ENCODE data around the gene TANK. TPM values are rescaled to one million over a fixed set of nuclear protein-coding genes. Genes with fewer than 3 reads are reported as not detected.
"Not testable (repeated sequence)": the region's sequence is repeated elsewhere in the genome, so short reads cannot be mapped to it uniquely, and the experiment has no call there.

TANK gene
- total RNA-seq, 1 experiment from 2014 or later, result 295 TPM

DNA sequence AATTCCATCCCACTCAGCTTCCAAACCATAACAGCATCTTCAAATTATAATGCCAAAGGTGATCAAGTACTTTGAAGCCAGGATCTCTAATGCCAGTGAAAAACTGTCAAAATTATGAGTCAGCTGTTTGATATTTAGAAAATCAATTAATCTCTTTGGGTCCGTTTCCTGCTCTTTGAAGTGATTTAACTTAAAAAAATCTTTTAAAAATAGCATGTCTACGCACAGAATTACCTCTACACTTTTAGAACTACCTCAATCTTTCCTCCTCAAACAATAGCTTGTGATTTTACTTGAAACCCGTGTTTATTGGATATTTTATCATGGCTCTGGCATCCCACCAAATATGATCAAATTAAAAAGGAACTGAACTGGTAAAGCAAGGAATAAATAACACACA is 31.3 kb upstream of the TANK start:
- no peaks in the 10 kb centered on the region for H3K36me3 ChIP-seq (ENCODE audit: insufficient read depth, low read length)
- peak overlapping the region; percentile 30; the same call in 1 of the 2 replicates for H2AFZ ChIP-seq (ENCODE audit: low read length)
- no peak overlapping the region for H3K4me3 ChIP-seq (ENCODE audit: low read length)
- no peaks in the 10 kb centered on the region for H3K79me2 ChIP-seq (ENCODE audit: low read length)
- H4K20me1 ChIP-seq (ENCODE audit: insufficient read depth, low read depth, low read length), result no peaks in the 10 kb centered on the region
- peaks cover 51% of the 10 kb centered on the region for H3K4me1 ChIP-seq (ENCODE audit: low read length)
- H3K9ac ChIP-seq (ENCODE audit: low read length), result no peak overlapping the region
- H3K9me2 ChIP-seq (replicated peaks; ENCODE audit: insufficient read depth, low read length), result no peaks in the 10 kb centered on the region
- H3K27ac ChIP-seq (ENCODE audit: low read length), result no peak overlapping the region
- H3K9me3 ChIP-seq (ENCODE audit: low read length), result no peaks in the 10 kb centered on the region
- peak overlapping the region; percentile 21 for H3K4me2 ChIP-seq (ENCODE audit: low read depth, low read length, poor library complexity, severe bottlenecking)
- H3K27me3 ChIP-seq (ENCODE audit: low read length), result no peaks in the 10 kb centered on the region
- DNase-seq, result no peak

DNA sequence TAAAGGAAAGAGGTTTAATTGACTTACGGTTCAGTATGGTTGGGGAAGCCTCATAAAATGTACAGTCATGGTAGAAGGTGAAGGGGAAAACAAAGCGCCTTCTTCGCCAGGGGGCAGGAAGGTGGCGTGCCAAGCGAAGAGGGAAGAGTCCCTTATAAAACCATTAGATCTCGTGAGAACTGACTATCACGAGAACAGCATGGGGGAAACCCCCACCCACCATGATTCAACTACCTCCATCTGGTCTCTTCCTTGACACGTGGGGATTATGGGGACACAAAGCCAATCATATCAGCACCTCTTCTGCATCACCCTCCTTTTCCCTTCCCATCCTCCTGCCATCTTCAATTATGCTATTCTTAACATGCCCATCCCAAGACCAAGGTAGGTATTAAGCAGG is 29.9 kb upstream of the TANK start:
- Histone ChIP-seq H3K27ac (ENCODE audit: low read length) (no peak overlapping the region), H4K20me1 (ENCODE audit: insufficient read depth, low read depth, low read length) (no peaks in the 10 kb centered on the region), H3K9me3 (ENCODE audit: low read length) (no peaks in the 10 kb centered on the region), H2AFZ (ENCODE audit: low read length) (no peak overlapping the region), H3K27me3 (ENCODE audit: low read length) (no peaks in the 10 kb centered on the region), H3K9me2 (replicated peaks; ENCODE audit: insufficient read depth, low read length) (no peaks in the 10 kb centered on the region), H3K36me3 (ENCODE audit: insufficient read depth, low read length) (no peaks in the 10 kb centered on the region), H3K79me2 (ENCODE audit: low read length) (peaks cover 13% of the 10 kb centered on the region), H3K4me3 (ENCODE audit: low read length) (no peak overlapping the region), H3K4me2 (ENCODE audit: low read depth, low read length, poor library complexity, severe bottlenecking) (no peak overlapping the region), H3K4me1 (ENCODE audit: low read length) (peaks cover 51% of the 10 kb centered on the region), H3K9ac (ENCODE audit: low read length) (no peak overlapping the region)
- no peak for DNase-seq

DNA sequence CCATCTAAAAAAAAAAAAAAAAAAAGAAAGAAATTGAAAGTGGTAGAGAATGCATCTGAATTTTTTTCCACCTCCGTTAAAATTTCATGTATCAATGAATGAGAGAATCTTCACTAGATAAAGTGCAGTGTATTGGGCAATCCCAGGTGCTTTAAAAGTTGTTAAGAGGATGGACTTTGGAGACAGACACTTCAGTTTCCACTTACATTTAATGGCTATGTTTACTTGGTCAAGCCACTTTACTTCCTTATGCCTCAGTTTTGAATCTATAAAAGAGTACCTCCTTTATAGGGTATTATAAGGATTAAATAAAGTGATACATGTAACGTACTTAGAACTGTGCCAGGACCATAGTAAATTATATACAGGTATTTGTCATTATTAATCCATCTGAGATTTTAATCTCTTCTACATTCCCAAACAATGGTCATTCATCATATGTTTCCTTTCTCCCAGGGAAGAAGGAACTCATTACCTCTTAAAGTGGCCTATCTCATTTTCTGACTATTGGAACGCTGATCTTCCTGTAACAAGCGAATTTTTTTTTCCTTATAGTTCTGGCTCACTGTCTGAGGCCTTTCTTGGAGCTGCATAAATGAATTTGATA is 29.1 kb upstream of the TANK start:
- Histone ChIP-seq H3K27ac (ENCODE audit: low read length) (no peak overlapping the region), H4K20me1 (ENCODE audit: insufficient read depth, low read depth, low read length) (no peaks in the 10 kb centered on the region), H3K4me2 (ENCODE audit: low read depth, low read length, poor library complexity, severe bottlenecking) (no peak overlapping the region), H3K9me2 (replicated peaks; ENCODE audit: insufficient read depth, low read length) (no peaks in the 10 kb centered on the region), H2AFZ (ENCODE audit: low read length) (no peak overlapping the region), H3K4me3 (ENCODE audit: low read length) (no peak overlapping the region), H3K4me1 (ENCODE audit: low read length) (peaks cover 51% of the 10 kb centered on the region), H3K9me3 (ENCODE audit: low read length) (no peaks in the 10 kb centered on the region), H3K27me3 (ENCODE audit: low read length) (no peaks in the 10 kb centered on the region), H3K36me3 (ENCODE audit: insufficient read depth, low read length) (no peaks in the 10 kb centered on the region), H3K79me2 (ENCODE audit: low read length) (peaks cover 22% of the 10 kb centered on the region), H3K9ac (ENCODE audit: low read length) (no peak overlapping the region)
- DNase-seq, result no peak

DNA sequence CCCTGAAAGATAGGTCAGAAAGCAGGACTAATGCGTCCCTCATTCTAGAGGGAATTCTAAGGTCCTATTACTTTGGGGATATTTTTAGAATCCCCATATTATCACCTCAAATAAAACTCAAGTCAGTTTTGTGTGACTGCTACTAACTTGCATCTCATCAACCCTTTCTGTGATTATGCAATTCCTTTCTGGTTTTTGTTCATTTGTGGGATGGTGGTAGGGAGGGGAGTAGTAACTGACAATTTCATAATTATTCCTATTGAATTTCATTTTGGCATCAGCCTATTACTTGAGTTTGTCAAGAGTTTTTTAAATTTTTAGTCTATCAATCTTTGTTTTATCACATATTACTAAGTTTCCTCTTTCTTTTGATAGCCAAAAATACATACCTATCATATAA is 28.4 kb upstream of the TANK start:
- peaks cover 28% of the 10 kb centered on the region for H3K79me2 ChIP-seq (ENCODE audit: low read length)
- no peaks in the 10 kb centered on the region for H3K36me3 ChIP-seq (ENCODE audit: insufficient read depth, low read length)
- H3K27me3 ChIP-seq (ENCODE audit: low read length), result no peaks in the 10 kb centered on the region
- H3K27ac ChIP-seq (ENCODE audit: low read length), result no peak overlapping the region
- no peaks in the 10 kb centered on the region for H3K9me3 ChIP-seq (ENCODE audit: low read length)
- H2AFZ ChIP-seq (ENCODE audit: low read length), result no peak overlapping the region
- no peak overlapping the region for H3K4me2 ChIP-seq (ENCODE audit: low read depth, low read length, poor library complexity, severe bottlenecking)
- H4K20me1 ChIP-seq (ENCODE audit: insufficient read depth, low read depth, low read length), result no peaks in the 10 kb centered on the region
- no peak for DNase-seq
- peaks cover 49% of the 10 kb centered on the region for H3K4me1 ChIP-seq (ENCODE audit: low read length)
- no peak overlapping the region for H3K9ac ChIP-seq (ENCODE audit: low read length)
- no peak overlapping the region for H3K4me3 ChIP-seq (ENCODE audit: low read length)
- no peaks in the 10 kb centered on the region for H3K9me2 ChIP-seq (replicated peaks; ENCODE audit: insufficient read depth, low read length)

DNA sequence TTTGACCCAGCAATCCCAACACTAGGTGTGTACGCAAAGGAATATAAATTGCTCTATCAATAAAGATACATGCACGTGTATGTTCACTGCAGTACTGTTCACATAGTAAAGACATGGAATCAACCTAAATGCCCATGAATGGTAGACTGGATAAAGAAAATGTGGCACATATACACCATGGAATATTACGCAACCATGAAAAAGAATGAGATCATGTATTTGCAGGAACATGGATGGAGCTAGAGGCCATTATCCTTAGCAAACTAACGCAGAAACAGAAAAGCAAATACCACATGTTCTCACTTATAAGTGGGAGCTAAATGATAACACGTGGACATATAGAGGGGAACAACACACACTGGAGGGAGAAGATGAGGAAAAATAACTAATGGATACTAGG is 27.8 kb upstream of the TANK start:
- H4K20me1 ChIP-seq (ENCODE audit: insufficient read depth, low read depth, low read length); H3K4me2 ChIP-seq (ENCODE audit: low read depth, low read length, poor library complexity, severe bottlenecking); H3K9me3 ChIP-seq (ENCODE audit: low read length); H2AFZ ChIP-seq (ENCODE audit: low read length); H3K4me3 ChIP-seq (ENCODE audit: low read length); H3K27me3 ChIP-seq (ENCODE audit: low read length); H3K9me2 ChIP-seq (replicated peaks; ENCODE audit: insufficient read depth, low read length); H3K9ac ChIP-seq (ENCODE audit: low read length); H3K27ac ChIP-seq (ENCODE audit: low read length); H3K36me3 ChIP-seq (ENCODE audit: insufficient read depth, low read length); DNase-seq: not testable (repeated sequence)
- Histone ChIP-seq H3K79me2 (ENCODE audit: low read length) (peaks cover 34% of the 10 kb centered on the region), H3K4me1 (ENCODE audit: low read length) (peaks cover 46% of the 10 kb centered on the region)

DNA sequence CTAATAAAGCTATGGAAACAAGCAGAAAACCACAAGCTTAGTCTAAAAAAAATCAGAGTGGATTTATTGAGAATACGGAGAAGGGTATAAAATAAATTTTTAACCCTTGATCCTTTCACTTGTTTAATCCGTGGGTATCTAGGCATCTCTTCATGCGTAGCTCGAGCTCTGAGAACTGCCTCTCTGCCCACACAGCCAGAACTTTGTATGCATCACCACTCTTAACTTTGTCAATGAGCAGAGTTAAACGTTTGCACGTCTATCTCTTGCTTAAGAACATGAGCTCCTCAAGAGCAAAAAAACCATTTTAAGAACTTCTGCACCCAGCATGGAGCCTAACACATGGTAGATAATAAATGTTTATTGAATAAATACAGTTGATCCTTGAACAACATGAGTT is 26.9 kb upstream of the TANK start:
- Histone ChIP-seq H3K4me2 (ENCODE audit: low read depth, low read length, poor library complexity, severe bottlenecking) (no peak overlapping the region), H3K27me3 (ENCODE audit: low read length) (no peaks in the 10 kb centered on the region), H3K9me3 (ENCODE audit: low read length) (no peaks in the 10 kb centered on the region), H3K79me2 (ENCODE audit: low read length) (peaks cover 43% of the 10 kb centered on the region), H3K4me1 (ENCODE audit: low read length) (peaks cover 47% of the 10 kb centered on the region), H3K27ac (ENCODE audit: low read length) (peak overlapping the region; percentile 92), H3K4me3 (ENCODE audit: low read length) (no peak overlapping the region), H4K20me1 (ENCODE audit: insufficient read depth, low read depth, low read length) (no peaks in the 10 kb centered on the region), H3K36me3 (ENCODE audit: insufficient read depth, low read length) (0 out of 2 replicates have a peak, but pooled peaks cover 1% of the 10 kb centered on the region), H3K9ac (ENCODE audit: low read length) (no peak overlapping the region), H3K9me2 (replicated peaks; ENCODE audit: insufficient read depth, low read length) (no peaks in the 10 kb centered on the region), H2AFZ (ENCODE audit: low read length) (peak overlapping the region; percentile 88)
- DNase-seq, result no peak

DNA sequence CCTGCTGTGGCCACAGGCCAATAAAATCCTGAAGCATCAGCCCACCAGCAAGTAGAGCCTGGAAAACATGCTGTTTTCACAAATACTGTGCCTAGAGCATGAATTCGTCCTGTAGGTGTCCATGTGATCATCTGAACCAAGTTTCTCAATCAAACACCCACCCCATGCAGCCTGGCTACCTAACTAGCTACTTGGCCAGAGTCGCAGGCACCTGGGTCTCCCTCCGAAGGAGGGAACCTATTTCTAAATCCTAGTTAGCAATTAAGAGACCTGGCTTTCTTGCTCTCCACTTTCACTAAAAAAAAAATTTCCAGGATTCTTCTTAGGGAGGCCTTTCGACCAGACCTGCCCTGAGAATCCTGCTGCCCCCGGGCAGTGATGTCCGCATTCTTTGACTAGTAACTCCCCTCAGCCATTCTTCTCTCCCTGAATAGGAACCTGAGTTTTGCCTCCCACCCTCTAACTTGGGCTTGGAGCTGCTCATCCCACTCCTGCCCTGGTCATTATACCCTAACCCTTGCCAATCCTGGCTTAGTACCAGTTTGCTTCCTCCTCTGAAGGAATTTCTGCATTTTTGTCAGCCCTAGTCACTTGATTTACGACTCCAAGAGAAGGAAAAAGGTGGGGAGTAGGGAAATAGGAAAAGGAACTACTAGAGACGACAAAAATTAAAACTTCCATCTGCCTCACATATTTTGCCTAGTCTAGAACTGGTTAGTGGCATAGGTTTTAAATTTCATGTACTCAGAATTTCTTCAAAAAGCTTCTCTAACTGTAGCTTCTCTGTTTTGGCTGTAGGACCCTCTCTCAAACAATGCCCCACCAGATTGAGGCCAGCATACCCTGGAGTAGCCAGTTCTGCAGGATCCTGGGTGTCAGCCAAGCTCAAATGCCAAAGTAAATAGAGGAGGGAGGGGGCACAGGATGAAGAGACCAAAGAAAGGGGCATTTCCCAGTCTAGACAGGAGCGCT is 25.4 kb upstream of the TANK start:
- peak overlapping the region; percentile 92 for H3K27ac ChIP-seq (ENCODE audit: low read length)
- DNase-seq, result no peak
- peak overlapping the region; percentile 59 for H2AFZ ChIP-seq (ENCODE audit: low read length)
- H3K9me2 ChIP-seq (replicated peaks; ENCODE audit: insufficient read depth, low read length), result no peaks in the 10 kb centered on the region
- peak overlapping the region; percentile 86 for H3K4me2 ChIP-seq (ENCODE audit: low read depth, low read length, poor library complexity, severe bottlenecking)
- peak overlapping the region; percentile 71 for H3K4me3 ChIP-seq (ENCODE audit: low read length)
- no peaks in the 10 kb centered on the region for H3K27me3 ChIP-seq (ENCODE audit: low read length)
- peaks cover 50% of the 10 kb centered on the region for H3K4me1 ChIP-seq (ENCODE audit: low read length)
- no peaks in the 10 kb centered on the region for H4K20me1 ChIP-seq (ENCODE audit: insufficient read depth, low read depth, low read length)
- peaks cover 16% of the 10 kb centered on the region for H3K36me3 ChIP-seq (ENCODE audit: insufficient read depth, low read length)
- H3K9me3 ChIP-seq (ENCODE audit: low read length), result no peaks in the 10 kb centered on the region
- peak overlapping the region; percentile 71 for H3K9ac ChIP-seq (ENCODE audit: low read length)
- H3K79me2 ChIP-seq (ENCODE audit: low read length), result peaks cover 58% of the 10 kb centered on the region

DNA sequence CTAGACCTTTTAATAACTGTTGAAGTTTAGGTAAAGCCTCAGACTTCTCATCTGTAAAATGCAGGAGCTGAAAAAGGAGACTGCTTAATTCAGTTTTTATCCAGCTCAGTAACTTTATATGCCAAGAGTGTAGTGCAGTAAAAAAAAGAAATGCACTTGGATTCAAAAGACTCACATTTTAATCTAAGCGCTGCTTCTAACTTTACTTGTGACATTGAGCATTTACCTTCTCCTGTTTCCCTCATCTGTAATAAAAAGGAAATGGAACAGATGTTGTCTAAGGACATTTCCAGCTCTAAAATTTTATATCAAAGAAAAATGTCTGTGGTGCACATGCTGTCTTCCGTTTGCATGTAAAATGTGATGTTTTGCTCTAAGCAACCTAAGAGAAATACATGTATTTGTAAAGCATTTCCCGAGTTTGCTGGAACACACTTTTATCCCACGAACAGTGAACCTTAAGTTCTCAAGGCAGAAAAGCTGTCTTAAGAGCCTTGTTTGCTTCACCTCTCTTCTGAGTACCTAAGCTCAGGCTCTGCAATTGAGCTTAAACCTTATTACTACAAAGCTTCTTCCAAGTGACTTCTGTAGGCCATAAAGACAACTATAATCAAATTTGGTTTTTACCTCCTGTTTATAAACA is 24.2 kb upstream of the TANK start:
- H4K20me1 ChIP-seq (ENCODE audit: insufficient read depth, low read depth, low read length), result no peaks in the 10 kb centered on the region
- peak overlapping the region; percentile 71 for H3K9ac ChIP-seq (ENCODE audit: low read length)
- DNase-seq, result peak; percentile 69
- no peak overlapping the region for H2AFZ ChIP-seq (ENCODE audit: low read length)
- peaks cover 28% of the 10 kb centered on the region for H3K36me3 ChIP-seq (ENCODE audit: insufficient read depth, low read length)
- H3K4me3 ChIP-seq (ENCODE audit: low read length), result peak overlapping the region; percentile 71
- peaks cover 70% of the 10 kb centered on the region for H3K79me2 ChIP-seq (ENCODE audit: low read length)
- peak overlapping the region; percentile 92 for H3K27ac ChIP-seq (ENCODE audit: low read length)
- no peaks in the 10 kb centered on the region for H3K9me2 ChIP-seq (replicated peaks; ENCODE audit: insufficient read depth, low read length)
- H3K27me3 ChIP-seq (ENCODE audit: low read length), result no peaks in the 10 kb centered on the region
- peak overlapping the region; percentile 86 for H3K4me2 ChIP-seq (ENCODE audit: low read depth, low read length, poor library complexity, severe bottlenecking)
- no peaks in the 10 kb centered on the region for H3K9me3 ChIP-seq (ENCODE audit: low read length)
- peaks cover 62% of the 10 kb centered on the region for H3K4me1 ChIP-seq (ENCODE audit: low read length)

All from Karpas-422 (cell line).